Hematopoietic multipotent progenitor cell treated with erythropoietin and hydrocortisone succinate and interleukin-3 and kit ligand, for 15 days (in vitro differentiated cells): ENCODE results near the gene PITPNC1.
"Not testable (repeated sequence)": the region's sequence is repeated elsewhere in the genome, so short reads cannot be mapped to it uniquely, and the experiment has no call there.

Experiments used
- DNase-seq: peaks from one replicate; pipeline ENCODE4 v3.0.0-alpha.2; 2015; ENCODE audit warnings: low spot score

The PITPNC1 gene

DNA sequence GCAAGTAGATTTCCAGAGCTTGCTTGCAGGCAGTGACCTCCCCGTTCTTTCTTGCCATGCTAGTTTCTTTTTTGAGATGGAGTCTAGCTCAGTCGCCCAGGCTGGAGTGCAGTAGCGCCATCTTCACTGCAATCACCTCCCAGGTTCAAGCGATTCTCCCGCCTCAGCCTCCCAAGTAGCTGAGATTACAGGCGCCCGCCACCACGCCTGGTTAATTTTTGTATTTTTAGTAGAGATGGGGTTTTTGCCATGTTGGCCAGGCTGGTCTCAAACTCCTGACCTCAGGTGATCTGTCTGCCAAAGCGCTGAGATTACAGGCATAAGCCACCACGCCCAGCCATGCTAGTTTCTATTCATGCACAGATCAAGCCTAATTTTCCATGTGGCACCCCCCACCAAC, 139.5 kb downstream of the PITPNC1 start:
- DNase-seq, result not testable (repeated sequence)

DNA sequence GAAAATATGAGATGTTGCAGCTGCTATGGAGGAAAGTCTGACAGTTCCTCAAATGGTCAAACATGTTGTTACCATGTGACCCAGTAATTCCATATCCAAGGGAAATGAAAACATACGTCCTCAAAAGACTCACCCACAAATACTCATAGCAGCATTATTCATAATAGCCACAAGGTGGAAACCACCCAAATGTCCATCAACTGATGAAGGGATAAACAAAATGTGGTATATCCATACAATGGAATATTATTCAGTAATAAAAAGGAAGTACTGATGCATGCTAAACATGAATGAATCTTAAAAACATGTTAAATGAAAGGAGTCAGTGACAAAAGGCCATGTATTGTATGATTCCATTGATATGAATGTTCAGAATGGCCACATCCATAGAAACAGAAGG, 140.2 kb downstream of the PITPNC1 start:
- no peak for DNase-seq

DNA sequence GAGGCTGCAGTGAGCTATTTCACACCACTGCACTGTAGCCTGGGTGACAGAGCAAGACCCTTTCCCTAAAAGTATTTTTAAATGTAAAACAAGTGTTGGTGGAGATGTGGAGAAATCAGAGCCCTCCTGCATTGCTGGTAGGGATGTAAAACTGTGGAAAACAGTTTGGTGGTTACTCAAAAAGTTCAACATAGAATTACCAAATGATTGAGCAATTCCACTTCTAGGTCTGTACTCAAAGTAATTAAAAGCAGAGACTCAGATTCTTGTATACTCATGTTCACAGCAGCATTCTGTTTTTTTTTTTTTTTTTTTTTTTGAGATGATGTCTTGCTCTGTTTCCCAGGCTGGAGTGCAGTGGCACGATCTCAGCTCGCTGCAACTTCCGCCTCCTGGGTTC, 141.8 kb downstream of the PITPNC1 start:
- no peak for DNase-seq

DNA sequence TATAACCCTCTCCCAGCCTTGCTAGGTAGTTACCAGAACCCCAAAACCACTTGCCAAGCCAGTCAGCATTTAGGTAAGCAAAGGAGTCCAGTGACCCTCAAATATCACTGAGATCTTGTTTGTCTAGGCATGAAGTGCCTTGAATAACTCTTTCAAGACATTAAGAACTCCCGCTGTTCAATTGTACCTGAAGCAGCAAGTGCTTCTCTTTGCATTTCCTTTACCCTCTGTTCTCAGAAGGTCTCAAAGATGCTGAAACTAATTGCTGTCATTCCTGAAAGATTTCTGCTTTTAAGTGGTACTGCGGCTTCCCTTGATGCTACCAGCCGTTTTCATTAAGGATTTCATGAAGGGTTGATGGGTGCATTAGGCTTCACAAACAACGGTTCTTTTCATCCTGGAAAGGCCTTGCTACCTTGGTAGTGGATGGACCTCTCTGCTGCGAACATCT, 142.7 kb downstream of the PITPNC1 start:
- no peak for DNase-seq

DNA sequence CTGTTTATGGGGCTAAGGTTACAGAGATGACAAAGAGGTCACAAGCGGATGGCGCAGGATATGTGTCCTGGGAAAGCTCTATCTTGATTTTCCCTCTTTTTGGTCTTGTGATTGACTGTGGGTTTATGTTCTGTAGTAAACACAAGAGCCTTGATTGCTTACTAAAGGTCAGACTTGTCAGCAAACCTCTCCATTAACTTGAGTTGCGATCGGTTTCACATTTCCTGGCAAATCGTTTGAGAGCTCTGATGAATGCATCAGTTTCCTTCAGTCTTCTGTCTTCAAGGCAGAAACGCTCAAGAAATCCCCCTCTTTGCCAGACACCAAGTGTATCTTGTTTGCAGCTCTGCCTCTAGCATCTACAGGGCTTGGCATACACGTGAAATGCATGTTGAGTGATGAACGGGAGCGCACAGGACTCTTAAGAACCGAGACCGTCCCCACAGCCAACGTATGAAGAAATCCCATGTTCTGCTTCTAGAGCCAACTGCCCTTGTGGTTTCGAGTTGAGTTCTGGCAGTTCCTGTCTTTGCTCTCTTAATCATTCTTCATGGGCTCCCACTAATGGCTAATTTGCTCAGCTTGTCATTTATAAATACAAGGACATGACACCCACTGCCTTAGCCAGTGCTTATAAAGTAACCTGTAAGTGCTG, 143.3 kb downstream of the PITPNC1 start:
- no peak for DNase-seq

DNA sequence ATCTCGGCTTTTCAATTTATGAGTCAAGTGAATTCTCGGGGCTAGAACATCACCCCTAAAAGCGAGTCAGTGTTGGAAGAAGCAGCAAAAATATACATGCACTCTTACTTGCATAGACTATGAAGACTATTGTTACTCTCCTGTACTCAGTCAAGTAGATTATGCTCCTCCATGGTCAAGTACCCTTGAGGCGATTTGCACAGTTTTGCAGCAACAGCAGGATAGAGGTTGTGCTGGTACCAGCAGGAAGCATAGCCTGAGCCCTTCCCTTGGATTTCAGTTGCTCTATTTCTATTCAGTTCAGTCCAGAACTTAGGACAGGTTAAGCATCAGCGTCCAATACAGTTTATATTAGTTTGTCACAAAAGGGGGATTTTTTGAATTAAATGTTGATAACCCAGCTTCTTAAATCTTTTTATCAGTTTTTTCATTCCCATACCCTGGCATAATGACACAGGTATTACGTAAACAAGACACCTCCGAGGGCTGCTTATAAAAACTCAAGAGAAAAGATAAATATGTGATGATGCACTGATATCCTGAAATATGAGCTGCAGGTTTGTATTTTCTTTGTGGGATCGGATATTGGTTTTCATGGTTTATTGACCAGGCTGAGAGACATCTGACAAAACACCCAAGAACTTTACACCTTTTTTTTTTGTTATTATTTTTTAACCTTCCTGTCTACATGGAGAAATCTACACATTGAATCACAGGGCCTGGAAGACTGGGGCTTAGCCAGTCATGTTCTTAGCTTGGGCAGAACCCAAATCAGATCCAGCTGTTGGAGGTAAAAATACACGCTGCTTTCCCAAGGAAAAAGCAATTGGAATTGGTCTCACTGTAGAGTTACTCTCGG, 144.1 kb downstream of the PITPNC1 start:
- no peak for DNase-seq

DNA sequence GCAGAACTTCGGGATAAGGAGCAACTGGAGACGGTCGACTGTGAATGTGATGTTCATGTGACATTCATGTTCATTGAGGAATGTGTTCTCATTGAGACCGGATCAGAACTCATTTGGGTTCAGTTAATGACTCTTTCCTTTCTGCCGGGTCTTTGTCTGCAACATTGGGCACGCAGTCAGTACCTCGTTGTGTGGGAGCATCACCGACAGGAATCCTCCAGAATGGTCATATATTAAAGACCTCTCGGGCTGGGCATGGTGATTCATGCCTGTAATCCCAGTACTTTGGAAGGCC, 144.6 kb downstream of the PITPNC1 start:
- DNase-seq, result no peak

DNA sequence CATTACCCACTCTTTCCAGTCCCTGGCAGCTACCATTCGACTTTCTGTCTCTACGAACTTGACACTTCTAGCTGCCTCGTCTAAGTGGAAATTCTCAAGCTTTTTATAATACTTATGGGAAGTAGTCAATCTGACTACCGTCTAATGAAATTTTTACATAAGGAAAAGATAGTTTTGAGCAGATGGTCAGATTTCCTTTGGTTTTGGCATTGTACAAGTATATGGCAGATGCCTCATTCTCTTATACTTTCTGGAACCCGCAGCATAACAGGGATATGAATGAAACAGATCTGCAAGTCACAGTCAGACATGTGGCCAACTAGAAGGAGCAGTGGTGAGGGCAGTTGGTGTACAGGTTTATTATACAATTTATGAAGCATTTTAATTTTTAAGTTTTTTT, 146.0 kb downstream of the PITPNC1 start:
- no peak for DNase-seq

DNA sequence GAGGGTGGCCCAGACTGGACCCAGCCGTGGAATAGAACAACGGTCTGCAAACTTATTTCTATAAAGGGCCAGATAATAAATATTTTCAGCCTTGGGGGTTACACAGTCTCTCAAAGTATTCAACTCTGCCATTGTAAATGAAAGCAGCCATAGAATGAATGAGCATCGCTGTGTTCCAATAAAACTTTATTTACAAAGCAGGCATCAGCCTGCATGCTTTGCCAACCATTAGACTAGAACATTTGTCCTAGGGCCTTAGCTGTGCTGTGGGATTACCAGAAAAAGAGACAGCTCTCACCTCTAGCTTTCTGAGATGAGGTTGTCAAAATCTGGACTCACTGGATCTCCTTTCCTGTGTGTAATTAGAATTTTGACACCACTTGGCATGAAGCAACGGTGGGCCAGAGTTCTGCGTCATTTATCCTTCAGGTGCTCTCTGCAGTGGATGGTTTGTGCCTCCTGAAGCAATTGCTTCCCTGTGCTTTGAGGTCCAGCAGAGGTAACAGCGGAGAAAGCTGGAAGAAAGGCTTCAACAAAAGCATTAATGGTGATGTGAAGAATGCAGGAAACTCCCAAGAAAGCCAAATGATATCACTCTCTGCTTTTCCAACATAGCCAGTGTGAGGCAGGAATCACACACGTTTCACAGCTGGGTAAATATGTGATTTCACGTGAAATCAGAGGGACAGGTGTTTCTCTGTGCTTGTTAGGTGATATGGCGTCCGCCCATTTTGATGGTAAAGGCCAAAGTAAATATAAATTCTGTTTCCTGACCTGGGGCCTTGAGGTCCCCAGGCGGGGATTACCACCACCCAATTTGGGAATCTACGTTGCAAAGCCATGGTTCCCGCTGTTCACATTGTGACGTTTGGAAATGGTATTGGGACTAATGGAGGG, 148.4 kb downstream of the PITPNC1 start:
- DNase-seq, result no peak

DNA sequence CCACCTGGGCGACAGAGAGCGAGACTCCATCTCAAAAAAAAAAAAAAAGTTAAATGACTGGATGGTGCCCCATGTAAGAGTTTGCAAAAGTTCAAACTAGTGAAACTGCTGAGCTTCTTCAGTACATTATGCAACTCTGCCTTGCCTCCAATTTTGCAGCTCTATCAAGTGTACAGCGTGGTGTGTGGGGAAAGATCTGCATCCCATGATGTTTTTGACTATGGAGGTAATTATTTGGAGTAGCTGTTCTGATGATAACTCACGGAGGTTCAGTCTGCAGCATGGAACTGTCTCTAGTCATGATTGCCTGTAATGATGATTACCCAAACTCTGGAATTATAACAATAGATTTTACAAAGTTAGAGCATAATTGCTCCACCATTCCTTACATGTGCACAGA, 149.6 kb downstream of the PITPNC1 start:
- DNase-seq, result no peak

DNA sequence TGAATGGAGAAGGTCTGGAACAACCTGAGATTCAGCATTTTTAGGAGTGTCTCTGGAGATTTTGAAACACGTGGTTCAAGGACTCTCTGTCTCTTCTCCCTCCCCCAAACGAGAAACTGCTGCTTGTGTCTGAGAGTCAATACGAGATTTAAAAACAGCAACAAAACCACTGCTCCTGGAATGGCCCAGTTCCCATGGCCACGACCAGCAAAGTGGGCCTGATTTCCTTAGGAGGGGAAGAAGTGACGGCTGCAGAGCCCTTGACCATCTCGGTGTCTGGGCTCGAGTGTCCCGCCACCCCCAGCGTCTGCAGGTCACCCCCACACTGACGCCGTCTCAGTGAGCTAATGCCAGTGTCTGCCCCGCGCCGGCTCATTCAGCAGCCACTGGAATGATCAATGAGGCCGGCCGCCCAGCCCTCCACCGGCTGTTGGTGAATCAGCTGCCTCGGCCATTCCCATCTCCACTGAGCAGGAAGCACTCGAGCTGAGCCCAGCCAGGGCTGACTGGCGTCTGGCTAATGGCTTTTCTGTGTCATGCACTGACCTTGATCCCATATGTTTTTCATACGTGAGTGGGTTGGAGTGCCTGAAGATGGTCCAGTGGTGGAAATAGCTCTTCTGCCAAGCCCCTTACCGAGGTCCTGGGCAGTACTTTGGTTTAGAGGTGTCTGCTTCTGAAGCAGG, 151.8 kb downstream of the PITPNC1 start:
- no peak for DNase-seq

DNA sequence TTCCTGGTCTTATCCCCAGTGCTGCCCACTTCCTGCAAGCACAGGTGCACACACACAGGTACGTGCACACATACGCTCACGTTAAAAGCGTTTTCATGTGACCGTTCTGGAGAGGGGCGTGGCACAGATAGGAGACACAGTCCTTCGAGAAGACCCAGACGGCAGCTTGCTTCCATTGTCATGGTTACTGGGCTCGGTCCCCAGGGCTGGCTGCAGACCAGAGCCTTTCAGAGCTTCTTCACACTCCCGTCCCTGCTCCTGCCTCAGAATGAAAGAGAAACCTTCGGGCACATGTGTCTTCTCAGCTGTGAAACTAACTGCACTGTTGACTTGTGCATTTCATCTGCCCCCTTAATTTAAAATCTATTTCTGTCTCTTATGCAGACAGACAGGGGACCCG, 154.2 kb downstream of the PITPNC1 start:
- DNase-seq, result no peak

DNA sequence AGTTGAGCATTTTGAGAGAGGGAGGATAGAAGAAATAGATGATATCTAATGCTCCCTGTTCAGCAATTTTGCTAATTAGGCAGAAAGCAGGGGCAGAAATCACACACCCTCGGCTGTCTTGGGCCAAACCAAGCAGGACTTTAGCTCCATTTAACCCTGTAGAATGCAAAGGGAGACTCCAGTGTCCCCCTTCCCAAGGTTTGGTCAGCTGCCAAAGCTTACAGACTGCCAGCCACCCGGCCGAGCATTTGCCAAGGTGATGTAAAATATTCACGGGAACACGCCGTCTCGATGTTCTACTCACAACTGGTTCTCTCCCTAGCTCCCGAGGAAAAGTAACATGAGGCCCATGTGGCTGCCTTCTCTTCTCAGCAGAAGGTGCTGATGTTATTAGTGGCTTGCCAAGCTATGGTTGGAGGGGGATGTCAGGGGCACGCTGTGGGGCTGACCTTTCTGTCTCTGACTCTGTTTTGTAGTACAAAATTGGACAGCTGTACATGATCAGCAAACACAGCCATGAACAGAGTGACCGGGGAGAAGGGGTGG, 155.3 kb downstream of the PITPNC1 start:
- DNase-seq, result no peak

DNA sequence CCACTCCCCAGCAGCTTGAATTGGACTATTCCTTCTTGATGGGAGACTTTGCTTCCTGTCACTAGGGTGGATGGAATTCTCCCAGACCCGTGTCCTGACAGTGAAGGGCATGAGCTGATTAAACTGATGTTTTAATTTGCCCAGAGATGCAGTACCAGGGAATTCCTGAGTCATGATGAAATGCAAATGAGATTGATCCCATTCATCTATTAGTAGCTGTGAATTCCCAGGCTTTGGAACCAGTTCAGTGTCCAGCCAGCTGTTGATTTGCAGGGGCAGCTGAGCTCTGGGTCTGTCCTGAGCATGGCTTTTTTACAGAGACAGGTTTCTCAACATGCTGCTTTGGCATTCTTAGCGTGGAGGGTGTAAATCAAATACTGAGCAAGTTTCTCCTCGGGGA, 157.9 kb downstream of the PITPNC1 start:
- DNase-seq, result no peak

DNA sequence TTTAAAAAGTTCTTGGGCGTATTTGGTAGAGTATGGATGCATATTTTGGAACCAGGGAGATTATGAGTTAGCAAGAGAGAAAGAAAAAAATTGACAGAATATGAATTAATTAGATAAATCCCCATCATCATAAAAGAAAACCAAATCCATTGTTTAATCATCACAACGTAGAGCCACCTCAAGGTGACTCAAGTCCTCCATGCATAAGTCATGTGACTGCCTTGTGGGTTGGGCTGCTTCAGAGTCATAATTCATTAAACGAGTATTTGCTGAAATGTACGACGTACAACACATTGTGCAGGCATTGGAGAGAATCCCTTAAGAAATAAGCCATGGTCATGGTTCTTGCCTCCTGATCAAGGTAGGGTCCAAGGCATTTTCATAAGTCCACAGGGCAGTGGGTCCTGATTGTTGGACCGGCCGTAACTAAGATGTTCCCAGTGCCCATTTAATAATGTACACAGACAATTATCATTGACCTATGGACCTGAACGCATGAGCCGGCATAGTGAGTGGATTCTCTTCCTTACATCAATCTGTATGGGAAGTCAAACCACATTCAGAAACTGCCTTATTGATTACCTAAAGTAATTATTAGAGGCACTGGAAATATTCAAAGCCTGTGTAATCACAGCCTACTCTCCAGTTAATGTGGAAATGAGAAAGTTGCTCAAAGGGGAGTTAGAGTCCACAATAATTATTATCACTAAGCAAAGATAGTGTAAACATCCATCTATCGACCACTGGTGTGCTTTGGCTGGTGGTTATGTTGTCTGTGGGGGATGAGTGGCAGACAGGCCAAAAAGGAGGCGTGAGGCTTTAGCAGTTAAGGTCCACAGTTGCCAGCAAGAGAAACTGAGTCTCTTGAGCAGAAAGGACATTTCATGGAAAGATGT, 165.4 kb downstream of the PITPNC1 start:
- DNase-seq, result no peak

DNA sequence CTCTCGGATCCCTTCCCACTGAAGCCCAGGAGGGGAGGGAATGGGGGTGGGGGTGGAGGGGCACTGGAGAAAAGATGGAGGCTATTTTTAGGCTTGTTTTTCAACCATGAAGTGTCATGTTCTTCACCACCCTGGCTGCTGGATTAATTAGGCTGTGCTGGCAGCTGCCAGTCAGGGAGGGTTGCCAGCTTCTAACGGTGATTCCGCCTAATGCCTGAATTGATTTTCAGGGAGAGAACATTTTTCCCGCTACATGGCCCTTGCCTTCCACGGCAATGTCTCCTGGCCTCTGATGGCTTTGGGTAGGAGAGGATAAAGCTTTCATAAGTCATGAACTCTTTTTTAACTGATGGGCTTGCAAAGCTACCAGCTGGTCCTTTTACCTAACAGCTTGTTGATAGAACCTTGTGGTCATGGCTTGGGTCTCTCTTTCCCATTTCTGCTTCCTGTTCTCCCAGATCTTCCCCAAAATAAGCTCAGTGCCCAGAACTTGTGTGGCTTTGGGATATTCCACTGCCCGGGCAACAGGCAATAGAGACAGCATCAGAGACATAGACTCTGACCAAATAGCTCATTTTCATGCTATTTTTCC, 167.4 kb downstream of the PITPNC1 start:
- DNase-seq, result no peak

DNA sequence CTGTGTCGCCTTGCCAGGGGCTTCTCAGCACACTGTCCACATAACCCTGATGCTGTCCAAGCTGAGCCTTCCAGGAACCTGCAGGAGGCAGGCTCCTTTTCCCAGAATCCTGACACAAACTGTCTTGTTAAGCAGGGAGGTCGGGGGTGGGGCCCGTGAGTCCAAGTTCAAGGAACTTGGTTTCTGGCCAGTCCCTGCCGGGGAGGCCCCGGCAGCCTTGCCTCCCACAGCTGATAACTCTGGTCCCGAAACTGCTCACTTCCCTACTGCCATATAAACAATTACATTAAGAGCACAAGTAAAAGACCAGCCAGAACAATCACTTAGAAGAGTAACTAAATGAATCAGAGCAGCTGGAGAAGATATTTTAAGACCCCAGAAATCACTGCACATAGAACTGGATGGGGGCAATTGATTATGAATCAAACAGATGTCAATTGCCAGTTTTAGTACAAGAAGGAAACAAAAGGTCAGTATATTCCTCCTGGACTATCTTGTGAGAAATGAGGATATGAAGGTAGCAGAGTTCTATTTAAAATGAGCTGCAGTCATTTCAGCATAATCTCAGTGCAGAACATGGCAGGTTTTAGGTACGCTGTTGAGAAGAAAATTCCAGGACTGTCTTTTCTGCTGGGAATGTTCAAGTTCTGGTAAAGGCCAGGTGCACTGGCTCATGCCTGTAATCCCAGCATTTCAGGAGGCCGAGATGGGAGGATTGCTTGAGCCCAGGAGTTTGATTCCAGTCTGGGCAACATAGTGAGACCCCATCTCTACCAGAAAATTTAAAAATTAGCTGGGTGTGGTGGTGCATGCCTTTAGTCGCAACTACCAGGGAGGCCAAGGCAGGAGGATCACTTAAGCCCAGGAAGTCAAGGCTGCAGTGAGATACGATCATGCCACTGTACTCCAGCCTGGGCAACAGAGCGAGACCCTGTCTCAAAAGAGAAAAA, 169.8 kb downstream of the PITPNC1 start:
- no peak for DNase-seq

DNA sequence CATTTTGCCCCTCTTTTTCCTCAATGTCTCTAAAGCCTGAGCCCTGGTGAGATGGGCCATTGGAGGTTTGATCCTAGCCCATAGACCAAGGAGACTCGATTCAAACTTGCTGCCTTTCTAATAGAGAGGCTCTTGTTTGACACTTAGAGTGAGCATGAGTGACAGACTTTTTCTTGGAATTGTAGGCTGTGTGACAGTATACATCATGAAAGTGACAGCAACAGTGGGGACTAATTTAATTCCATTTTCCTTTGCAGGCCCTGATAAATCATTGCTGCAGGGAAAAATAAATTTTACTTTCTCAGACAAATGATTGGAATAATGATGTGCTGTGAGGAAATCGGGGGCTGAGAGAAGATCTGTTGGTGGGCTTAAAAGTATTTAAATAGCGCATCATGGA, 171.6 kb downstream of the PITPNC1 start:
- DNase-seq, result no peak

DNA sequence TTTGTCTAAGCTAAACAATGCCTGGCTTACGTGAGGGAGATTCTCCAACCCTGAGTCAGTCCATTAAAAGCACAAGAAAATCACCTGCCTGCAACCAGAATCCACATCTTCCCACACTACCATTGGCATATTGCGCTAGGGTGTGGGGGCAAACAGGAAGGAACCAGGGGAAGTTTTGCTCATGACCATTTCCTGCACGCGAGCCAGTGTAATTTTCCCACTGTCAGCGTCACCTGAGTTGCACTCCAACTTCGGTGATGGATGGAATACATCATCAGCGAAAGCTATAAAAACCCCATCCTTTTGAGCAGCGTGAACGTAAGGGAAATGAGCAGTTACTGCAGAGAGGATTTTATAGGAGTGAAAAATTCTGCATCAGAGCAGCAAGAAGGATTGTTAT, 172.7 kb downstream of the PITPNC1 start:
- no peak for DNase-seq
